SK-N-MC (cell line): Measurements from ENCODE around the gene ZBTB20.

Experiments used
- EZH2 ChIP-seq: fragments of 200-600 bp; sonication (generic); IDR thresholded peaks from one replicate; pipeline ENCODE4 v1.6.1; 2017; ENCODE audit warnings: antibody characterized with exemption
- POLR2AphosphoS5 ChIP-seq: IDR thresholded peaks from 2 replicates; pipeline ENCODE4 v1.6.1; 2012; ENCODE audit warnings: mild to moderate bottlenecking, low read depth, low read length, borderline replicate concordance

- TF ChIP-seq POLR2AphosphoS5 (no peak), EZH2 (no peak)
Measured at GRCh38 chr3:114441386-114441785, 705.7 kb downstream of the ZBTB20 start.
